Activated B cell treated with CpG ODN at 0.5 μM for 24 hours (primary cell): Measurements from ENCODE around the gene OPRM1. TPM values are rescaled to one million over a fixed set of nuclear protein-coding genes. Genes with fewer than 3 reads are reported as not detected.

Source experiments
- ATAC-seq: fragments of 200-7000 bp; cut with Tn5 transposase; one replicate; pipeline ENCODE4 v1.10.0; 2021; ENCODE audit warnings: low read depth, mild to moderate bottlenecking, moderate library complexity
- CTCF ChIA-PET: fragments of 350-600 bp; sonication (Branson Sonifier 250); formaldehyde crosslinking; loops from one replicate; lab custom pipeline; 2021; ENCODE audit warnings: antibody characterized with exemption; lab: Charles Lee
- POLR2A ChIA-PET: fragments of 350-600 bp; sonication (Branson Sonifier 250); formaldehyde crosslinking; loops from one replicate; lab custom pipeline; 2021; ENCODE audit warnings: antibody characterized with exemption; lab: Charles Lee
- DNase-seq: peaks from one replicate; pipeline ENCODE4 v3.0.0; 2022
- H3K27ac Mint-ChIP-seq: one replicate; pipeline ENCODE4 v1.8.0; 2020; ENCODE audit warnings: mixed read lengths
- H3K27me3 Mint-ChIP-seq: one replicate; pipeline ENCODE4 v1.8.0; 2021; ENCODE audit warnings: mixed read lengths
- H3K36me3 Mint-ChIP-seq: one replicate; pipeline ENCODE4 v1.8.0; 2021; ENCODE audit warnings: low read depth, mixed read lengths
- H3K4me1 Mint-ChIP-seq: one replicate; pipeline ENCODE4 v1.8.0; 2021; ENCODE audit warnings: mixed read lengths
- H3K4me3 Mint-ChIP-seq: one replicate; pipeline ENCODE4 v1.8.0; 2020; ENCODE audit warnings: mild to moderate bottlenecking, mixed read lengths
- H3K9me3 Mint-ChIP-seq: one replicate; pipeline ENCODE4 v1.8.0; 2020; ENCODE audit warnings: mixed read lengths
- CTCF ChIP-seq: fragments of 200-600 bp; IDR thresholded peaks from one replicate; pipeline ENCODE4 v1.8.0; 2022; ENCODE audit warnings: antibody characterized with exemption, mild to moderate bottlenecking
- intact Hi-C: fragments of 100-400 bp; cut with micrococcal nuclease; formaldehyde crosslinking; loops from one replicate; pipeline ENCODE4 v1.15.1; 2024
- total RNA-seq: library from RNA; stranded (reverse); gene quantifications from 2 replicates; pipeline ENCODE4 v1.2.3, GENCODE V29; 2022

Gene OPRM1
- total RNA-seq, 1 donor from 2014 or later: not detected

- ChIA-PET POLR2A (no interaction called here), CTCF (no interaction called here)
- Mint-ChIP-seq H3K36me3 (no peaks in the 10 kb centered on the region), H3K4me1 (no peaks in the 10 kb centered on the region), H3K27ac (no peak overlapping the region), H3K27me3 (peaks cover 4% of the 10 kb centered on the region), H3K4me3 (no peak overlapping the region), H3K9me3 (peaks cover 2% of the 10 kb centered on the region)
- no peak for TF ChIP-seq CTCF
- intact Hi-C loops: no loop called here
- DNase-seq: no peak
- no peak for ATAC-seq
Measured at GRCh38 chr6:154122195-154122925, 83.3 kb downstream of the OPRM1 start.

GRCh38 chr6:154123155-154123956 lies 84.3 kb downstream of the OPRM1 start:
- no peak overlapping the region for H3K27ac Mint-ChIP-seq
- ATAC-seq: no peak
- H3K4me3 Mint-ChIP-seq: no peak overlapping the region
- peaks cover 2% of the 10 kb centered on the region for H3K9me3 Mint-ChIP-seq
- TF ChIP-seq CTCF: no peak
- intact Hi-C loops: no loop called here
- CTCF ChIA-PET: no interaction called here
- peaks cover 4% of the 10 kb centered on the region for H3K27me3 Mint-ChIP-seq
- no peak for DNase-seq
- H3K4me1 Mint-ChIP-seq: no peaks in the 10 kb centered on the region
- POLR2A ChIA-PET: no interaction called here
- H3K36me3 Mint-ChIP-seq: no peaks in the 10 kb centered on the region

DNA sequence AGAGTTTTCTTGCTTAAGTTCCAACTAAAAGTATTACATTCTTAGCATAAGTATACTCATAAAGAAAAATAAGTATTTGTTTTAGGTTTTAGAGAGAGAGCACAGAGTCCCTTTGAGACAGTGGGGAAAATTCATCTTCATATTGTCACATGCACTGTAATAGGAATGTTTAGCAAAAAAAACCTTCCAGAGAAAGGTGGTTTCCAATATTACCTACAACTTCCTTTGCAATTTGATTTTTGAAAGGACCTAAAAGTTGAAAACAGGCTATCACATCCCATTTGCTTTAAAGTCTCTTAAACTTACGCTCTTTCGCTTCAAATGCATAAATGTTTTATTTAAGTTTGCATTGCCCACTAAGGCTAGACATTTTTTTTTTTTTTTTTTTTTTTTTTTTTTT lies 86.4 kb downstream of the OPRM1 start:
- ChIA-PET CTCF (no interaction called here), POLR2A (no interaction called here)
- Mint-ChIP-seq H3K4me1 (no peaks in the 10 kb centered on the region), H3K4me3 (no peak overlapping the region), H3K27me3 (peaks cover 2% of the 10 kb centered on the region), H3K27ac (no peak overlapping the region), H3K9me3 (peaks cover 2% of the 10 kb centered on the region), H3K36me3 (no peaks in the 10 kb centered on the region)
- no peak for ATAC-seq
- intact Hi-C loops: no loop called here
- DNase-seq: no peak
- no peak for TF ChIP-seq CTCF

GRCh38 chr6:154127657-154128056 lies 88.6 kb downstream of the OPRM1 start:
- intact Hi-C loops: no loop called here
- no peak for ATAC-seq
- Mint-ChIP-seq H3K36me3 (no peaks in the 10 kb centered on the region), H3K4me1 (no peaks in the 10 kb centered on the region), H3K27ac (no peak overlapping the region), H3K9me3 (peaks cover 2% of the 10 kb centered on the region), H3K27me3 (peaks cover 2% of the 10 kb centered on the region), H3K4me3 (no peak overlapping the region)
- ChIA-PET CTCF (no interaction called here), POLR2A (no interaction called here)
- no peak for DNase-seq
- no peak for TF ChIP-seq CTCF

- ChIA-PET CTCF (no interaction called here), POLR2A (no interaction called here)
- ATAC-seq: no peak
- no peaks in the 10 kb centered on the region for H3K36me3 Mint-ChIP-seq
- no peaks in the 10 kb centered on the region for H3K9me3 Mint-ChIP-seq
- no peak for TF ChIP-seq CTCF
- H3K27me3 Mint-ChIP-seq: no peaks in the 10 kb centered on the region
- H3K4me1 Mint-ChIP-seq: no peaks in the 10 kb centered on the region
- no peak overlapping the region for H3K27ac Mint-ChIP-seq
- no peak for DNase-seq
- intact Hi-C loops: no loop called here
- H3K4me3 Mint-ChIP-seq: no peak overlapping the region
Measured at GRCh38 chr6:154134471-154135147, 95.6 kb downstream of the OPRM1 start.
